NCI-H2227 (cell line): ENCODE data around the gene DIP2B.
"Not testable (repeated sequence)": the region's sequence is repeated elsewhere in the genome, so short reads cannot be mapped to it uniquely, and the experiment has no call there.

Source experiments
- DNase-seq: peaks from one replicate; lab custom pipeline; 2025; ENCODE audit not compliant: unreplicated experiment; lab: John Stamatoyannopoulos, UW

DIP2B gene

DNA sequence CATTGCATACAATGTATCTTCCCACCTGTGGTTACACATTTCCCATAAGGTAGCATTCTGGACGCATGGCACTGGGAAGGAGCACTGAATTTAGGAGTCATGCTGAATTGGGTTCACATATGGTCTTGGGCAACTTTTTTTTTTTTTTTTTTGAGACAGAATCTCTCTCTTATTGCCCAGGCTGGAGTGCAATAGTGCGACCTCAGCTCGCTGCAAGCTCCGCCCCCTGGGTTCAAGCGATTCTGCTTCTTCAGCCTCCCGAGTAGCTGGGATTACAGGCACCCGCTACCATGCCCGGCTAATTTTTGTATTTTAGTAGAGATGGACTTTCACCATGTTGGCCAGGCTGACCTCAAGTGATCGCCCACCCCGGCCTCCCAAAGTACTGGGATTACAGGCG is 13.3 kb downstream of the DIP2B start:
- DNase-seq, result no peak

DNA sequence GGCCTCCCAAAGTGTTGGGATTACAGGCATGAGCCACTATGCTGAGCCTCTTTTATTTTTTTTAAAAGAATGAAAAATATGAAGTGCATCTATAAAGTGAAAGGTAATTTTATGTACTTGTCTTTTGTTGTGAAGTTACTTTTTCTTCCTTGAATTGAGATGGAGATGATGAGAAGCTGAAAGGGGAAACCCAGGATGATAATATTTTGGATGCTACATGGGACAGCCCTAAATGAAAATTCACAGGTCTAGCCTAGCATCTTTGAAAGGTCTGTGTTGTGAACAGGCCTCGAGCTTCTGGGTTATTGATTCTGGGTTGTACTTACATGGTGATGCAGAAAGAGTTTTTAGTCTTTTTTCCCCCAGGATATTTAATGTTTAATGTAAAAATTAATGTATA is 14.6 kb downstream of the DIP2B start:
- no peak for DNase-seq

DNA sequence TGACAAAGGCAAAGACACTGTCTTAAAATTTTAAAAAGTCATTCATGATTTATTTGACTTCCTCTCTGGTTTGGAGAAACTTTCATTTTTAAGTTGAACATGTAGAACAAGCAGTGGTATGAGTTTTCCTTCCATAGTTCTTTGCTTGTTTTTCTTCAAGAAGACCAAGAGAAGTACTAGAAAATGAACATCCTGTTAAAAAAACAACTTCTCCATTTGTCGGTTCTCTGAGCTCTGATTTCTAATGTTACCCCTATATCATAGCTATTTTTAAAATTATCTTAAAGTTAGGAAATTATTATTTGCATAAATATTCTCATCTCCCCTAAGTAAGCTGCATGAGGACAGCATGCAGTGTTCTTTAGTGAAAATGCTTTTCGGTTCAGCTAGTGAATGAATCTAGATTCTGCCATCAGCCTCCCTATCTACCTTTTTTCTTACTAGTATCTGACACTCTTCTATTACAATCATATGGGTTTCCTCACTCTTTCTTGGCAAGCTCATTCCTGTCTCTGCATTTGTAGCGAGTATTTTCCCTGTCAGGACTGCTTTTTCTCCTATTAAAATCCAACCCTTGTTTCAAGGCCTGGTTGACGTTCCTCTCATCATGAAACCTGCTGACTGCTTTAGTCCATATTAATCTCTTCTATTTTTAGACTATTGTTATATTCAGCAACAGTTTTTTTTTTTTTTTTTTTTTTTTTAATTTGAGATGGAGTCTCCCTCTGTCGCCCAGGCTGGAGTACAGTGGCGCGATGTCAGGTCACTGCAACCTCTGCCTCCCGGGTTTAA is 15.8 kb downstream of the DIP2B start:
- DNase-seq, result no peak

DNA sequence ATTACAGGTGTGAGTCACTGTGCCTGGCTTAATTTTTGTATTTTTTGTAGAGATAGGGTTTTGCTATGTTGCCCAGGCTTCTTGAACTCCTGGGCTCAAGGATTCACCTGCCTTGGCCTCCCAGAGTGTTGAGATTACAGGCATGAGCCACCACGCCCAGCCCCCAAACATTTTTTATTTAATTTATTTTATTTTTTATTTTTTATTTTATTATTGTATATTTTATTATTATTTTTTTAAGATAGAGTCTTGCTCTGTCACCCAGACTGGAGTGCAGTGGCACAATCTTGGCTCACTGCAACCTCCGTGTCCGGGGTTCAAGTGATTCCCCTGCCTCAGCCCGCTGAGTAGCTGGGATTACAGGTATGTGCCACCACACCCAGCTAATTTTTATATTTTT is 17.0 kb downstream of the DIP2B start:
- not testable (repeated sequence) for DNase-seq

DNA sequence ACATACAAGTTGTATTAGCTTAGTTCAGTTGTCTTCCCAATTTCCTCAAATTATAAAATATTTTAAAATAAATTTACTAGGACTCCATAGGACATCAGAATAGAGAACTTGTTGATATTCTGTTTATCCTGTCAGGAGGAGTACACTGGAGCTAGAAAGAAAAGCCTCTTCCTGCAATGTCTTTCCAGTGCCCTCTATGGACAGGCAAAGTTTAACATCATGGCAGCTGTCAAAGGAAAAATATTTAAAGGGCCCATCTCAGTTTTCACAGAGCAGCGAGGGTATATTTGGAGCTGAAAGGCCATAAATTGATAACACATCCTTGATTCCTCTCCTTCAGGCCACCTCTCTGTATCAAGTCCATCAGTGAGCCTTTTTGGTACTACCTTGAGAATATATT is 19.0 kb downstream of the DIP2B start:
- no peak for DNase-seq

DNA sequence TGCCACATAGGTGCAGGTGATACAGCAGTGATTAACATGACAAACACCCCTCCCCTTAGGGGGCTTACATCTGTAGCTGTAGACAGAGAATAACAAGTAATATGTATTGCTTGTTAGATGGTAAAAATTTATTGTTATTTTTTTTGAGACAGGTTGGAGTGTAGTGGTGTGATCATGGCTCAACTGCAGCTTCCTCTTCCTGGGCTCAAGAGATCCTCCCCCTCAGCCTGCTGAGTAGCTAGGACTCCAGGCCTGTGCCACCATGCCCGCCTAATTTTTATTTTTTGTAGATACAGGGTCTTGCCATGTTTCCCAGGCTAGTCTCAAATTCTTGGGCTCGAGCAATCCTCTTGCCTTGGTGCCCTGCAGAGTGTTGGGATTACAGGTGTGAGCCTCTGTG is 19.8 kb downstream of the DIP2B start:
- no peak for DNase-seq

DNA sequence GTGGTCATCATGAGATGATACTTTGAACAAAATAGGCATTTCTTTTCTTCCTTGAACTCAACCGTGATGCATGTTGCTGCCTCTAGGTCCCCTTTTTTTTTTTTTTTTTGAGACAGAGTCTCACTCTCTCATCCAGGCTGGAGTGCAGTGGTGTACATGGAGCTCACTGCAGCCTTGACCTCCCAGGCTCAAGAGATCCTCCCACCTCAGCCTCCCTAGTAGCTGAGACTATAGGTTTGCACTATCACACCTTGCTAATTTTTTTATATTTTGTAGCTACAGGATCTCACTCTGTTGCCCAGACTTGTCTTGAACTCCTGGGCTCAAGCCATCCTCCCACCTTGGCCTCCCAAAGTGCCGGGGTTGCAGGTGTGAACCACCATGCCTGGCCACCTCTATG is 20.6 kb downstream of the DIP2B start:
- no peak for DNase-seq

DNA sequence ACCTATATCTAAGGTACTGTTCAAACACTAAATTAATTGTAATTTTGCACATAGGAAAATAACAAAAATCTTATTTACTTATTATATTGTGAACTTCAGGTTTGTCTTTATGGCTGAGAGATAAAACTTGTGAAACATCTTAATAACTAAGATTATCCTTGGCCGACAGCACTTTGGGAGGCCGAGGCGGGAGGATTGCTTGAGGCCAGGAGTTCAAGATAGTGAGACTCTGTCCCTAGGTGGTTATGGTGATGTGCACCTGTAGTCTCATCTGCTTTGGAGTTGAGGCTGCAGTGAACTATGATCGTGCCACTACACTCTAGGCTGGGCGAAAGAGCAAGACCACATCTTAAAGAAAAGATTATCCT is 22.6 kb downstream of the DIP2B start:
- DNase-seq, result no peak

DNA sequence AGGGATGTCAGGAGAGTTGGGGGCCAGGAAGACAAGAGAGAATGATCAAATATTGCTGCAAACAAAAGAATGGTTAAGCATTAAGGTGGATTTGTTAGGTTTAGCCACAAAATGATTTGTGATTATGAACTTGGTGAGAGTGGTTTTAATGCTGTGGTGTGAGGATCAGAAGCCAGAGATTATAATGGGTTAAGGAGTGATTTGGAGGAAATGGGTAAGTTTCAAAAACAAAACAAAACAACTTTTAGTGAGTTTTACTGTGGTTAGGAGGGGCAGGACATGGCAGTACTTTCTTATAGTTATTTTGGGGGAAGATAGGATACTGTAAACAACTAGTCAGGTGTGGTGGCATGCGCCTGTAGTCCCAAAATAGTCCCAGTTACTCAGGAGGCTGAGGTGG is 24.0 kb downstream of the DIP2B start:
- no peak for DNase-seq

DNA sequence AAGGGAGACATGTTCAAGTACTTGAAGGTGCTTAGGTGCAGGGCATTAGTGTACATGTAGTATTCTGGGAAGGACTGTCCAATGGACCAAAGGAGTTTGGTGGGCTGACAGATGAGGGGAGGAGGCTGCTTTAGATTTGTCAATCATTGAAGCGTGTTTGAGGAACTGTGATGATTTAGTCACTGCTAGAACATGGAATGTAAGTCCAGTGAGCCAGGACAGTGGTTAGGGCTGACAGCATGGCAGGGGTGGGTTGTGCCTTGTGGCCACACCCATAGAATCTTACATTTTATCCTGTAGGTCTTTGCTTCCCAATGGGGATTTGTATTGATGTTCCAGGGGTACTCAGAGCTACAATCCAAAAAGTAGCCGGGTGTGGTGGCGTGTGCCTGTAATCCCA is 24.6 kb downstream of the DIP2B start:
- no peak for DNase-seq

DNA sequence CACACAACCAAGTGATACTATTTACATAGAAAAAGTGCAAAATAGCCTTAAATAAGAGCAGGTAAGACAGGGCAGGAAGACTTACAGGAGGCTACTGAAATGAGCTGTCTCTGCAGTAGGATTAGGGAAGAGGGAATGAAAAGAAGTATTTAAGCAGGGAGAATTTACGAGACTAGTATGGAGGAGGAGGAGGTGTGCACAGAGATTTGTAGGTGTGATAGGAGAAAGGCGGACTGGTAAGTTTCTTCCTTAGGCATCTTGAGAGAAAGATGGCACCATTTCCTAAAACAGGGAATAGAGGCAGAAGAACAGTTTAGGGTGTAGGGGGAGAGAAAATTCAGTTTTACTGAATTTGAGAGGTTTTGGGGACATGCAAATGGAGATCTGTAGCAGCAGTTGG is 25.7 kb downstream of the DIP2B start:
- DNase-seq, result no peak

DNA sequence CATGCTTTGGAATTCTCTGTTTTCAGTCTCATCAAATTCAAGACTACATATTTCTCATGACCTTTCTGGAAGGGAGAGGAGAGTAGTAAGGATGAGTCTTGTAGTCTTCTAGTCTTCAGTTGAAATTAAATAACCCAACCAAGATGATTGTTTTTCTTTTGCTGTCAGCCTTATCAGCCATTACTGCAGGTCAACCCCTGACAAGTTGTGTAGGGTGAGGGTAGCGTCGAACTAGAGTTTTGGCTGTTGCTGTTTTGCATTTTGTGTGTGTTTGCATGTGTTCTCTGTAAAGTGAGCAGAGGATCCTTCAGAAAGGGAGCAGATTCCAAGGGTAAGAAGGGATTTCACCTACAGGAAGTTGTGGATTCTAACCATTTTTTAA is 28.4 kb downstream of the DIP2B start:
- DNase-seq, result no peak

DNA sequence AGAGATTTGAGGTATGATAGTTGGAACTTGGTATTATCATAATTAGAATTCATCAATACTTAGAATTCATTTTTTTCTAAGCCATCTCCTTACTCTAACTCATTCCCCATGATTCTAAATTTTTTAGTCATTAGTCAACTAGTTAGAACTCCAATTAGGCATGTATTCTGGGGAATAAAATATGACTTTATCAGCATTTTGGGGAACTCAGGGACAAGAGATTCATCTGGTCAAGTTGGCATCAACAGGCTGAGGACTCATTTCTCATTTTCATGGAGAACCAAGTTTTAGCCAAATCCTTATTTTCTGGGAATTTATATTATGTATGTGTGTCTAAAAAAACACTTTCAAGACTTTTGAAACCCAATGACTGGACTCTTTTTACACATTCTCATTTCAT is 29.2 kb downstream of the DIP2B start:
- DNase-seq, result no peak

DNA sequence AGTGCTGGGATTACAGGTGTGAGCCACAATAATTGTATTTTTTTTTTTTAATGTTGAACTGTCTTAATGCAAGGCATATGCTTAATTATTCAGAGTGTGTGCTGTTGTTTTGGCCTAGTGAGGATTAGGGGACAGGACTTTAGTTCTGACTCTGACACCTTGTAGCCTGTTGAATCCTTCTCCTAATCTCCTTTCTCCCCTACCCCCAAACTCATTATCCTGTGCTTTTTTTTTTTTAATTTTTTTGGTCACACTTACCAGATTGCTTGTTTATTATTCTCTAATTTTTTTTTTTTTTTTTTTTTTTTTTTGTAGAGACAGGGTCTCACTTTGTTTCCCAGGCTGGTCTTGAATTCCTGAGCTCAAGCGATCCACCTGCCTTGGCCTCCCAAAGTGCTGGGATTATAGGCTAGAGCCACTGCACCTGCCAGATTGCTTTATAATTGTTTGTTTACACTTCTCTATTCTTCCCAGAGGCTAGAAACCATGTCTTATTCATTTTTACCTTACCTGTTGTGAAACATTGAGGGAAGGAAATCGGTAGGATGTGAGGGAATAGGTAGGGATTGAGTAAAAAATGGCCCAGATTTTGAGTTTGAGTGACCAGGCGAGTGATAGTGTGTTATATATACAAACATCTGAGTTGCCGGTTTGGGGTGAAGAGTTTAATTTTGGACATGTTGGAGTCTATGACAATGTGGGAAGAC is 32.2 kb downstream of the DIP2B start:
- DNase-seq, result no peak

DNA sequence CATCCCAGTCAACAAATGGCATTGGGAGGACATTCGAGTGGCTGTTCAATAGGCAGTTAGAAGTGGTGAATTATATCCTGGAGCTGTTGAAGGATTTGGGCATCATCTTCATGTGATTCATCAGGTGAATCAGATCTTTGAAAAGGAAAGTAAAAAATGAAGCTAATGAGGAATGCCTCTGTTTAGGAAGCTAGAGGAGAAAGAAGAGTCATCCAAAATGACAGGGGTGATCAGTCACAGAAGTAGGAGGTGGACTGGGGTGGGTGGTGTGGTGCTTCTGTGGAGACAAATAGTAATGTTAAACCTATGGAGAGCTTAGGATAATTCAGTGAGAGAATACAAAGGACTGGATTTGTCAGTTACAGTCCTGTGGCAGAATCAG is 32.7 kb downstream of the DIP2B start:
- DNase-seq, result no peak

DNA sequence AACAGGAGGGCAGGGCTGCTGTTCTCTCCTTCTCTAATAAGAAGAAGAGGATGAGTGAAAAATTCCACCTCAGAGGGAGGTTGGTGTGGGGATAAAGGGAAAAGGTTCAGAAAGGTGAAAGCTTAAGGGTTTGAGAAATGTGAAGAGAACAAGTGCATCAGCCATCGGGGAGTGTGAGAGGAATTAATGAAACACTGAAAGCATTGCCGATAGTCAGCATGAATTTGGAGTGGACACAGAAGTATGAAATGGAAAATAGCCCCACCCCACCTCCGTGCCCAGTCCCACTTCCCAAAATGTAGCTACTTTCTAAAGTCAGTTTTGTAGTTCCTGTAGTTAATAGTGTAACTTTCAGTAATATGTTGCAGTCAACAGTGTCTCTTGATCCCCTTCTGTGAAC is 33.4 kb downstream of the DIP2B start:
- no peak for DNase-seq

DNA sequence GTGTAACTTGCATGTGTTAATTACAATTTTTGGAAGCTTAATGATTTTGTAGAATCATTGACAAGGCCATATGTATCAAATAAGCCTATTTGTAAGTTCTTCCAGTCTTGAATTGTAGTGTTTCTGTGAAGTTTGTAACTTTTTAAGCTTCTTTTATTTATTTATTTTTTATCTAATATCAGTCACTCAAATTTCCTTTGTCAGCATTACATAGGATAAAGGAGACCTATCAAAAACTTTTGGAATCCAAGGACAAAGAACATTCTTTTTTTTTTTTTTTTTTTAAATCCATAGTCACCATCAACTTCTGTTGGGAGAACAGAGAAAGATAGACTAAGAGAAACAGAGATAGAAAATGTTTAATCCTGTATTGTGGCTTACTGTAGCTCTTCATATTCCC is 36.4 kb downstream of the DIP2B start:
- no peak for DNase-seq

DNA sequence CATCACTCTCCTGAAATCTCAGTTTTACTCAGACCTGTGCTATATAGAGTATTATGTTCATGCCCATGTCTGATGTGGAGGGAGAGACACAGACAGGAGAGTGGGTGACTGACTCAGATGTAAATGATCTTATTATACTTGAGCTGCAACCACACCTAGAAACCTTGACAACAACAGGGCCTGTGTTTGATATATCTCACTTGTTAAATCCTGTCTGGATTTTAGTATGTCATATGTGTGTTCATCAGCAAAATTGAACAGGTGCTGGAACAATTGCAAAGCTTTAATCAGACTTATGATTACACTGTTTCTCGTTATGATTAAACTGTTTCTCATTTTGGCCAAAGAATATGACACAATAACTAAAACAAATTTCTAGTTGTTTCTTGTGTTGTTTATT is 37.7 kb downstream of the DIP2B start:
- no peak for DNase-seq

DNA sequence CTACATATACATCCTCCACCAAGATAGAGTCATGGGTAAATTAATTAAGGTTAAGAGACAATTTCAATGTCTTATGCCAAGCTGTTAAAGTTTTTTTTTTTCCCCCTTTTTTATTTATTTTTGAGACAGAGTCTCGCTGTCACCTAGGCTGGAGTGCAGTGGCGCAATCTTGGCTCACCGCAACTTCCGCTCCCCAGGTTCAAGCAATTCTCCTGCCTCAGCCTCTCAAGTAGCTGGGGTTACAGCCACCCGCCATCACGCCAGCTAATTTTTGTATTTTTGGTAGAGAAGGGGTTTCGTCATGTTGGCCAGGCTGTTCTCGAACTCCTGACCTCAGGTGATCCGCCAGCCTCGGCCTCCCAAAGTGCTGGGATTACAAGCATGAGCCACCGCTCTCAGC is 38.4 kb downstream of the DIP2B start:
- DNase-seq, result not testable (repeated sequence)

DNA sequence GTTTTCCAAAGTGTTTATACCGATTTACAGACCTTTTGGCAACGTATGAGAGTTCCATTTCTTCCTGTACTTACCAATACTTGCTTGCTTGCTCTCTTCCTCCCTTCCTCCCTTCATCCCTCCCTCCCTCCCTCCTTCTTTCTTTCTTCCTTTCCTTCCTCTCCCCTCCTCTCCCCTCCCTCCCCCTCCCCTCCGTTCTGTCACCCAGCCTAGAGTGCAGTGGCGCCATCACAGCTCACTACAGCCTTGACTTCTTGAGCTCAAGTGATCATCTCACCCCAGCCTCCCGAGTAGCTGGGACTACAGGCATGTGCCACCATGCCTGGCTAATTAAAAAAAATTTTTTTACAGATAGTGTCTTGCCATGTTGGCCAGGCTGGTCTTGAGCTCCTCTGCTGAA is 40.4 kb downstream of the DIP2B start:
- no peak for DNase-seq

DNA sequence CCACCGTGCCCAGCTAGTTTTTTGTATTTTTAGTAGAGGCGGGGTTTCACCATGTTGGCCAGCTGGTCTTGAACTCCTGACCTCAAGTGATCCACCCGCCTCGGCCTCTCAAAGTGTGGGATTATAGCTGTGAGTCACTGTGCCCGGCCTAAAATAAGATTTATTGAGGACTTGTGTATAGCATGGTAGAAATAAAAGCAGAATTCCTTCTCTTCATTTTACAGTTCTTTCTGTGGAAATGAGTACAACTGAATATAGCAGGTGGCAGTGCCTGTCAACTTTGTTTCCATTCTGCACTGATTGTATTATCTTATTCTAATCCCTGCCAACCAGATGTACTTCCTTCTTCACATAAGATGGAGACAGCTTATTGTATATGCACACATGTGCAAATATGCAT is 41.0 kb downstream of the DIP2B start:
- DNase-seq, result no peak

DNA sequence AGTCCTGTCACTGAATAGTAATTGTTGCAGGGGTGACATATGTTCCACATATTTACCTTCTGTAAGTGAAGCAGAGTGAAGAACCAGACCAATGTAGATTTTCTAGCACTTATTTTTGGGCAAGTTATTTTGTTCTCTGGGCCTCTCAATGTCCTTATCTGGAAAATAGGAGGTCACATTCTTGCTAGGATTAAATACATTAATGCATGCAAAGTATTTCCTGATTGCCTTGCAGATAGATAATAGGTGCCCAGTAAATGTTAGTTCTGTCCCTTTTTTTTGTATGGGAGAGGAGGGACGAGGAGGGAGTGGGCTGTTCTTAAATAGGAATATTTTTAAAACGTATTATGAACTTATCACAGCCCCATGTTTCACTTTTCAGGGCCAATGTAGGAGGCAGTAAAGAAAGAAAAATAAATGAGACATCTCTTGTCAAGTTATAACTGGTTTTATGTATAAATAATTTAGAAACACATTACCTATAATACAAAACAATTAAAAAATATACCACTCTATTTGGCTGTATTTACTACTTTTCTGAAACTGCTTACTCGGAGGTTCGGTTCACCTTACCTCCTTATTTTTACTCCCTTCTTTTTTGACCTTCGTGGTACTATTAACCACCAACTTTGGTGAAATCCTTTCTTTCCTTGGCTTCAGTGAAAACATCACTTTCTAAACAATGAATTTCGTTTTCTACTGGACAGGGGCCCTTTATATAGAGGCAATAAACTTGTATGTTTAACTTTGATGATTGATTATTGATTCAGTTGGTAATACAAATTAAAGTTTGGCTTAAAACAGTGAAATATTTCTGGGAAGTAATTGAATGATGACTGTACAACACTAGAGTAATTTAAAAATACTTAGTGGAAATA is 41.9 kb downstream of the DIP2B start:
- no peak for DNase-seq
